Tibial nerve (tissue), 4 donors: ENCODE measurements around the gene NR3C1. TPM values are rescaled to one million over a fixed set of nuclear protein-coding genes. Genes with fewer than 3 reads are reported as not detected.

Experiments
- DNase-seq, 2 donors: peaks; one replicate each; pipeline ENCODE4 v3.0.0-alpha.2; 2019; ENCODE audit warnings: low spot score in 2 of 2
- H3K27ac ChIP-seq, 4 donors: fragments of 200-600 bp; sonication (generic) in 3 of 4; one replicate each; pipeline ENCODE4 v1.5.1; 2017 to 2019; ENCODE audit warnings: mild to moderate bottlenecking in 1 of 4
- H3K27me3 ChIP-seq, 2 donors: fragments of 200-600 bp; sonication (generic) in 1 of 2; one replicate each; pipeline versions ENCODE4 v1.5.1 to v1.6.0; 2017 to 2019
- H3K36me3 ChIP-seq, 3 donors: fragments of 200-600 bp; sonication (generic); one replicate each; pipeline ENCODE4 v1.5.1; 2018 to 2019
- H3K4me1 ChIP-seq, 4 donors: fragments of 200-600 bp; sonication (generic) in 3 of 4; one replicate each; pipeline ENCODE4 v1.5.1; 2017 to 2019
- H3K4me3 ChIP-seq, 4 donors: fragments of 200-600 bp; sonication (generic) in 3 of 4; one replicate each; pipeline ENCODE4 v1.5.1; 2017 to 2019; ENCODE audit warnings: mild to moderate bottlenecking in 1 of 4, moderate library complexity in 1 of 4
- H3K9me3 ChIP-seq, 4 donors: fragments of 200-600 bp; sonication (generic) in 3 of 4; one replicate each; pipeline ENCODE4 v1.5.1; 2017 to 2019
- EP300 ChIP-seq, 2 donors: sonication (generic); formaldehyde crosslinking; IDR thresholded peaks; one replicate each; pipeline ENCODE4 v1.6.1; 2017; ENCODE audit warnings: antibody characterized with exemption in 2 of 2, mild to moderate bottlenecking in 1 of 2
- POLR2A ChIP-seq, 2 donors: fragments of 450-650 bp; IDR thresholded peaks; one replicate each; pipeline ENCODE4 v1.6.1; 2017; ENCODE audit warnings: antibody characterized with exemption in 2 of 2, mild to moderate bottlenecking in 2 of 2, moderate library complexity in 2 of 2
- WGBS, 2 donors: methylation state at CpG; one replicate each; pipeline ENCODE4 v1.1.5; 2018; 5-methylcytosine and 5-hydroxymethylcytosine counted together
- total RNA-seq, 4 donors: library from RNA; depleted of rRNA; stranded (reverse); fragments of >200 nt; gene quantifications; one replicate each; pipeline ENCODE4 v1.1.0, GENCODE V29; 2016
- TF ChIP-seq, protein P1 (sequence below), 5 experiments: fragments of 200-600 bp in 3 of 5; fragments of 450-650 bp in 2 of 5; sonication (generic) in 3 of 5; IDR thresholded peaks; one replicate each; pipeline ENCODE4 v1.5.1; 2016 to 2019; ENCODE audit warnings: antibody characterized with exemption in 5 of 5, mild to moderate bottlenecking in 3 of 5, moderate library complexity in 2 of 5

The NR3C1 gene
- 10 to 100 TPM; 47.1 to 86.2 (median 75.8) TPM for total RNA-seq

- no peaks in the 10 kb centered on the region for H3K36me3 ChIP-seq
- no peaks in the 10 kb centered on the region for H3K27me3 ChIP-seq
- H3K4me1 ChIP-seq = peaks cover 0 to 30% (median 16%) of the 10 kb centered on the region in 4 donors
- peak within 1 kb of the TSS; percentile 98 to 99 (median 98) for H3K27ac ChIP-seq
- TF ChIP-seq EP300 (IDR thresholded peaks at IDR 0.05) = no peak
- peak in 1 of 2 donors; percentile 73 for TF ChIP-seq POLR2A (IDR thresholded peaks at IDR 0.05)
- TF ChIP-seq, protein P1, sequence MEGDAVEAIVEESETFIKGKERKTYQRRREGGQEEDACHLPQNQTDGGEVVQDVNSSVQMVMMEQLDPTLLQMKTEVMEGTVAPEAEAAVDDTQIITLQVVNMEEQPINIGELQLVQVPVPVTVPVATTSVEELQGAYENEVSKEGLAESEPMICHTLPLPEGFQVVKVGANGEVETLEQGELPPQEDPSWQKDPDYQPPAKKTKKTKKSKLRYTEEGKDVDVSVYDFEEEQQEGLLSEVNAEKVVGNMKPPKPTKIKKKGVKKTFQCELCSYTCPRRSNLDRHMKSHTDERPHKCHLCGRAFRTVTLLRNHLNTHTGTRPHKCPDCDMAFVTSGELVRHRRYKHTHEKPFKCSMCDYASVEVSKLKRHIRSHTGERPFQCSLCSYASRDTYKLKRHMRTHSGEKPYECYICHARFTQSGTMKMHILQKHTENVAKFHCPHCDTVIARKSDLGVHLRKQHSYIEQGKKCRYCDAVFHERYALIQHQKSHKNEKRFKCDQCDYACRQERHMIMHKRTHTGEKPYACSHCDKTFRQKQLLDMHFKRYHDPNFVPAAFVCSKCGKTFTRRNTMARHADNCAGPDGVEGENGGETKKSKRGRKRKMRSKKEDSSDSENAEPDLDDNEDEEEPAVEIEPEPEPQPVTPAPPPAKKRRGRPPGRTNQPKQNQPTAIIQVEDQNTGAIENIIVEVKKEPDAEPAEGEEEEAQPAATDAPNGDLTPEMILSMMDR (IDR thresholded peaks at IDR 0.05) = peak; percentile 55 to 93 (median 77)
- no peaks in the 10 kb centered on the region for H3K9me3 ChIP-seq
- WGBS, 2 donors = 0 to 1% methylated on average over 32 of the region's 114 CpGs
- DNase-seq = peak; percentile 66 to 75
- H3K4me3 ChIP-seq = peak within 1 kb of the TSS; percentile 83 to 87 (median 86)
Measured at GRCh38 chr5:143403593-143404415, at the start of gene NR3C1. NR3C1 (minus strand) TSS chr5:143403686; CDS start chr5:143400839, 2,847 bp downstream.

DNA sequence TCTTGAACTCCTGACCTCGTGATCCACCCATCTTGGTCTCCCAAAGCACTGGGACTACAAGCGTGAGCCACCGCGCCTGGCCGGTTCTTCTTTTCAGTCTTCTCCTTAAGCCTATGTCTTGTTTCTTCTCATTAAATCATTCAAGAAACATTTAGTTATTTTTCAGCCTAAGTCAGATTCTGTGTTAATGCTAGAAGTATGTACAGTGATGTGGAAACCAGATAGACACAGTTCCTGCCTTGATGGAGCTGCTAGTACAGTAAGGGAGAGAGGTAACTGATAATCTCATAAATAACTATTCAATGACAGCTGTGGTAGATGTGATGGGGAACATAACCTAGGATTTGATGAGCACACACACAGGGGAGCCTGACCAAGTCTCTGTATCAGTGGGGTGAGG is 46.3 kb upstream of the NR3C1 start:
- DNase-seq = no peak
- 97 to 98% methylated on average over 5 of the region's 5 CpGs for WGBS, 2 donors
- TF ChIP-seq POLR2A (IDR thresholded peaks at IDR 0.05) = no peak
- TF ChIP-seq EP300 (IDR thresholded peaks at IDR 0.05) = no peak
- TF ChIP-seq, protein P1 (IDR thresholded peaks at IDR 0.05) = no peak

GRCh38 chr5:143448518-143448917 is 45.0 kb upstream of the NR3C1 start:
- TF ChIP-seq, protein P1 (IDR thresholded peaks at IDR 0.05) = no peak
- TF ChIP-seq POLR2A (IDR thresholded peaks at IDR 0.05) (no peak), EP300 (IDR thresholded peaks at IDR 0.05) (no peak)
- H3K27me3 ChIP-seq = no peaks in the 10 kb centered on the region
- DNase-seq = no peak
- H3K9me3 ChIP-seq = no peaks in the 10 kb centered on the region
- no peak overlapping the region for H3K4me3 ChIP-seq
- H3K36me3 ChIP-seq = no peaks in the 10 kb centered on the region
- peaks cover 0 to 6% (median 2%) of the 10 kb centered on the region in 4 donors for H3K4me1 ChIP-seq
- no peak overlapping the region for H3K27ac ChIP-seq

More for the DNA sequence above, 46.3 kb upstream of the NR3C1 start:
- H3K27ac ChIP-seq = no peak overlapping the region
- H3K27me3 ChIP-seq = no peaks in the 10 kb centered on the region
- H3K36me3 ChIP-seq = no peaks in the 10 kb centered on the region
- no peak overlapping the region for H3K4me3 ChIP-seq
- peaks cover 0 to 6% (median 2%) of the 10 kb centered on the region in 4 donors for H3K4me1 ChIP-seq
- no peaks in the 10 kb centered on the region for H3K9me3 ChIP-seq

DNA sequence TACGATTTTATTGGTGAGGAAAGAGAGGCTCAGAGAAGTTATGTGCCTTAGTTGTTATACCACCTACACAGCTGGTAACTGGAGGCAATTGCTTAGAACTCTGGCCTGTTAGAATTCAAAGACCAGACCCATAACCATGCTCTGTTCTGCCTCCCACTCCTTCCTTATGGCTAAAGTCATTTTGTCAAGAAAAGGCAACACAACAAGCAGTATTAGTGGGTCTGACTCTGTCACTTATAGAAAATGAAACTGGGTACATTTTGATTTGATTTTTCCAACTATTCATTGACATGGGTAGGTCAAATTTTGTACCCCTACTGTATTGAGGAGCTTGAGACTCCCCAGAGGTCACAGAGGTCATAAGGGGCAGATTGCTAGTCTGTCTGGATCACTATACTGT is 44.5 kb upstream of the NR3C1 start:
- TF ChIP-seq EP300 (IDR thresholded peaks at IDR 0.05) (no peak), POLR2A (IDR thresholded peaks at IDR 0.05) (no peak)
- TF ChIP-seq, protein P1 (IDR thresholded peaks at IDR 0.05) = no peak
- Histone ChIP-seq H3K27ac (no peak overlapping the region), H3K27me3 (no peaks in the 10 kb centered on the region), H3K4me3 (no peak overlapping the region), H3K9me3 (no peaks in the 10 kb centered on the region), H3K4me1 (peaks cover 0 to 6% (median 2%) of the 10 kb centered on the region in 4 donors), H3K36me3 (no peaks in the 10 kb centered on the region)
- no peak for DNase-seq
- WGBS, 2 donors = 58 to 62% methylated on average over 1 of the region's 1 CpG

DNA sequence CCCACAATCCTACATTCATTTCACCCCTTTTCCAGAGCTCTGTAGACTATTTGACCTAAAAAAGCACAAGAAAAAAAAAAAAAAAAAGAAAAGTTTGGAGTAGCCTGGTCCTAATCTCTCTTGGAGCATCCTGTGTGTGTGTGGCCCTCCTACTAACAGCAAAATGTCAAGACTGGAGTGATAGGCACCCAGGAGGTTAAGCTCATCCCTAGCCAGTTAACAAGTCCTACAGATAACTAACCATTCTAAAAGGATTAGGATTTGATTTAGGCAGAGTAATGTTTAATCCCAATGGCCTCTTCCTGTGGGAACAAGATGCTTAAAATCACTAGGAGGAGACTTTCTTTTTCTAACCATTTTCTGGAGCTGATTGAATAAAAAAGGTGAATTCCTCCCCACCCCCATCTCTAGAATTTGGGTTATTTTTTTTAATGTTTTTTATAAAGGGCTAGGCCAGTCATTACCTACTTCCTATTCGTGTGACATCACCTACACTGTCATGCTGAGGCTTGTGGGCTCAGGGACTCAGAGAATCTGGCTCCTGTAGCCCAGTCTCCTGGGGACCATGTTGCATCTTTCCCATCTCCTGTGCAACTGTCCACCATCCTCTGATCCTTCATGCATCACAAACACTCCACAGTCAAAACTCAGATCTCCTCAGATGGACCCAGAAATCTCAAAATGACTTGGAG is 43.2 kb upstream of the NR3C1 start:
- no peak for DNase-seq
- 74 to 81% methylated on average over 1 of the region's 1 CpG for WGBS, 2 donors
- no peaks in the 10 kb centered on the region for H3K27me3 ChIP-seq
- TF ChIP-seq EP300 (IDR thresholded peaks at IDR 0.05) (no peak), POLR2A (IDR thresholded peaks at IDR 0.05) (no peak)
- TF ChIP-seq, protein P1 (IDR thresholded peaks at IDR 0.05) = no peak
- no peak overlapping the region for H3K27ac ChIP-seq
- no peaks in the 10 kb centered on the region for H3K36me3 ChIP-seq
- H3K9me3 ChIP-seq = no peaks in the 10 kb centered on the region
- H3K4me3 ChIP-seq = no peak overlapping the region
- H3K4me1 ChIP-seq = peaks cover 0 to 6% (median 2%) of the 10 kb centered on the region in 4 donors
